ENCODE measurements around the gene GPATCH8. TPM values are rescaled to one million over a fixed set of nuclear protein-coding genes. Genes with fewer than 3 reads are reported as not detected.
"Not testable (repeated sequence)": the region's sequence is repeated elsewhere in the genome, so short reads cannot be mapped to it uniquely, and the experiment has no call there.

GPATCH8 gene
- total RNA-seq, 2 donors from 2014 or later, result 30.3 to 33.9 TPM

DNA sequence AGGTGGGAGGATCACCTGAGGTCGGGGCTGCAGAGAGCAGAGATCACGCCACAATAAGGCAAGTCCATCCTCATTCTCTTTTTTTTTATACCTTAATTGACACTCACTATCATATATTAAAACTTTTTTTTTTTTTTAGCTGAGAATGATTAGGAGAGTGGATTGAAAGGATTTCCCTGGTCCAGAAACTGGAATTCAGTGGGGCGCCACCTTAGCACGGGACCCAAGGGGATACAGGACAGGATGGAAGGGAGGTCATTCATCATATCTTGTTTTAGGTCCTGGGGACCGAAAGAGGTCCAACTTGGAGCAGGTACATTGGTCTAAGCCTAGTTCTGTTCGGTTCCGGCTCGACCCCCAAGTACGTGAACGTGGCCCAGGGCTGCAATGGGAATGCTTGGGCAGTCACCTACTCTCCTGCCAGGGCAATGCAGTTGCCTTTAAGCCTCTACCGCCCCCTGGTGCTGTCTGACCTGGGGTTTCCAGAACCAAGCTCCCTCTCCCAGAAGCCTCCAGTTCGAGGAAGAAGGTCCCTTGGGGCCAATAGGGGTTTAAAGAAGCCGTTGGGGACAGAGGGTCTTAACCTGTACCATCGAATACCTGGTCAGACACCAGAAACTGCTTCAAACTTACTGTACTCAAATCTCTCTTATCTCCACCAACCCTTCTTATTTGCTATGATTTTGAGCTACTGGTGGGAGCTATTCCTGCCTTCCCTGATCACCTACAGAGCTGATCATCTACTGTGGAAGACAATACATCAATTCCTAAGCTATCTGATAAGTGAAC is 19.9 kb upstream of the GPATCH8 start:
- H3K4me1 ChIP-seq, result no peaks in the 10 kb centered on the region
- H3K9ac ChIP-seq (ENCODE audit: low read depth in 2 of 2, low read length in 2 of 2), result no peak overlapping the region
- H3K27me3 ChIP-seq, result no peaks in the 10 kb centered on the region
- DNase-seq, result peak; percentile 67
- no peak overlapping the region for H3K27ac ChIP-seq
- H3K9me3 ChIP-seq, result no peaks in the 10 kb centered on the region
- H3K4me3 ChIP-seq, result no peak overlapping the region
- no peaks in the 10 kb centered on the region for H3K36me3 ChIP-seq
- TF ChIP-seq, protein P1, sequence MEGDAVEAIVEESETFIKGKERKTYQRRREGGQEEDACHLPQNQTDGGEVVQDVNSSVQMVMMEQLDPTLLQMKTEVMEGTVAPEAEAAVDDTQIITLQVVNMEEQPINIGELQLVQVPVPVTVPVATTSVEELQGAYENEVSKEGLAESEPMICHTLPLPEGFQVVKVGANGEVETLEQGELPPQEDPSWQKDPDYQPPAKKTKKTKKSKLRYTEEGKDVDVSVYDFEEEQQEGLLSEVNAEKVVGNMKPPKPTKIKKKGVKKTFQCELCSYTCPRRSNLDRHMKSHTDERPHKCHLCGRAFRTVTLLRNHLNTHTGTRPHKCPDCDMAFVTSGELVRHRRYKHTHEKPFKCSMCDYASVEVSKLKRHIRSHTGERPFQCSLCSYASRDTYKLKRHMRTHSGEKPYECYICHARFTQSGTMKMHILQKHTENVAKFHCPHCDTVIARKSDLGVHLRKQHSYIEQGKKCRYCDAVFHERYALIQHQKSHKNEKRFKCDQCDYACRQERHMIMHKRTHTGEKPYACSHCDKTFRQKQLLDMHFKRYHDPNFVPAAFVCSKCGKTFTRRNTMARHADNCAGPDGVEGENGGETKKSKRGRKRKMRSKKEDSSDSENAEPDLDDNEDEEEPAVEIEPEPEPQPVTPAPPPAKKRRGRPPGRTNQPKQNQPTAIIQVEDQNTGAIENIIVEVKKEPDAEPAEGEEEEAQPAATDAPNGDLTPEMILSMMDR (IDR thresholded peaks at IDR 0.05), result peak; percentile 40
- intact Hi-C loops (cut with DNase I), result no loop called here

DNA sequence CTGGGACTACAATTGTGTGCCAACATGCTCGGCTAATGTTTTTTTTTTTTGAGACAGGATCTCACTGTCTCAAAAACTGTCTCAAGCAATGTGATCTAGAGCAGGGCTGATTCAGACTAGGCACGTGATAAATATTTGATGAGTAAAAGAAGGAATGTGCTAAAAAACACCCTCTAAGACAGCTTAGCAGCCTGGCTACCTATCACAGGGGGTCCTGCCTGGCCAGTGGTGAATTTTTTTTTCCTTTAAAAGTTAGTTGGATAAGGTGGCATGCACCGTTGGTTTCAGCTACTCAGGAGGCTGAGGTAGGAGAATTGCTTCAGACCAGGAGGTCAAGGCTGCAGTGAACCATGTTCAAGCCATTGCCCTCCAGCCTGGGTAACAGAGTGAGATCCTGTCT is 14.8 kb upstream of the GPATCH8 start:
- H3K27me3 ChIP-seq, result no peaks in the 10 kb centered on the region
- TF ChIP-seq, protein P1 (IDR thresholded peaks at IDR 0.05), result no peak
- intact Hi-C loops (cut with DNase I), result loop anchor here (10.0 kb wide), 1 partner anchor 113 kb away; no protein-coding TSS in a partner anchor
- no peaks in the 10 kb centered on the region for H3K9me3 ChIP-seq
- H3K36me3 ChIP-seq, result no peaks in the 10 kb centered on the region
- H3K4me3 ChIP-seq, result no peak overlapping the region
- no peaks in the 10 kb centered on the region for H3K4me1 ChIP-seq
- no peak overlapping the region for H3K9ac ChIP-seq (ENCODE audit: low read depth in 2 of 2, low read length in 2 of 2)
- DNase-seq, result no peak
- H3K27ac ChIP-seq, result no peak overlapping the region

- not testable (repeated sequence) for DNase-seq, H3K27ac ChIP-seq
Measured at GRCh38 chr17:44511241-44512134, 8.3 kb upstream of the GPATCH8 start.

DNA sequence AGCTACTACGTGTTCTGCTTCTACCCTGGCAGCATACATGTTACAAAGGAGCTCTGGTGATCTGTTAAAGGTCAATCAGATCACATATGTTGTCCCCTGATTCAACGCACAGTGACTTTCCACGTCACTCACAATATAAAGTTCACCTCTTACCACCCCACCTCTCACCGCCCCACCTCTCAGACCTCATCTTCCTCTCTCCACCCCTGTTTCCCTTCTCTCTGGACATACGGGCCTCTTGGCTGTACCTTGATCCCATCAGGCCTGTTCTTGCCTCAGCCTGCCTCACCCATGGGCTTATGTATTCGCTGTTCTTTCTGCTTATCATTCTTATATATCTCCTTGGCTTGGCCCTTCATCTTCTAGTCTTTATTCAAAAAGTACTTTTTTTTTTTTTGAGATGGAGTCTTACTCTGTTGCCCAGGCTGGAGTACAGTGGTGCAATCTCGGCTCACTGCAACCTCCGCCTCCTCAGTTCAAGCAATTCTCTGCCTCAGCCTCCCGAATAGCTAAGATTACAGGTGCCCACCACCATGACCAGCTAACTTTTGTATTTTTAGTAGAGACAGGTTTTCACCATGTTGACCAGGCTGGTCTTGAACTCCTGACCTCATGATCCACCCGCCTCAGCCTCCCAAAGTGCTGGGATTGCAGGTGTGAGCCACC is 3.9 kb upstream of the GPATCH8 start:
- H3K4me3 ChIP-seq; H3K27me3 ChIP-seq; H3K4me1 ChIP-seq; intact Hi-C loops (cut with DNase I); H3K27ac ChIP-seq; H3K9ac ChIP-seq (ENCODE audit: low read depth in 2 of 2, low read length in 2 of 2); H3K36me3 ChIP-seq; H3K9me3 ChIP-seq; DNase-seq: not testable (repeated sequence)

More at GRCh38 chr17:44511241-44512134, 8.3 kb upstream of the GPATCH8 start:
- not testable (repeated sequence) for H3K27me3 ChIP-seq; H3K9me3 ChIP-seq; H3K4me1 ChIP-seq; H3K36me3 ChIP-seq; H3K9ac ChIP-seq (ENCODE audit: low read depth in 2 of 2, low read length in 2 of 2); H3K4me3 ChIP-seq
- intact Hi-C loops (cut with DNase I), result loop anchor here (10.0 kb wide), 1 partner anchor 107 kb away; no protein-coding TSS in a partner anchor

DNA sequence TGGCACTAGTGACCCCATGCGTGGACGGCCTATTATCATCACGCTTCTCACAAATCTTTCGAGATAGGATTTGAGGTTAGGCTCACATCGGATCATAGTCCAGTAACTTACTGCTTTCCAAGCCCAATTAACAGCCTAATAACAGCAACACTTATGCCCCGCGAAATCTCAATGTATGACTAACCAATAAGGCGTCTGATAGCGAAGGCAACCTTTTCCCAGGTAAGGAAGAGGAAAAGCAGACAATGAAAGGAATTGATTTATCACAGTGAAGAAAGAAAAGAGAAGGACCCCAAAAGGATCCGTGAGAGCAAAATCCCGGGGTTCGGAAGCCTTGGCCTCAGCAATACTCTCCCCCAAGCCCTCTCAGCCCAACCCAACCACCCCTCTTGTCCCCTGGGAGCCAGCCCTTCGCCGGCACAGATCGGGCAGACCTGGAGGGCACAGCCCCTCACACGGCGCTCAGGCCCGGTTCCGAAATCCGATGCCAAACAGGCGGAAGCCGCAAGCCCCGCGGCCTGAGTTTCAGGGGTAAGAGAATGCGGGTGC is 534 bp downstream of the GPATCH8 start:
- Histone ChIP-seq H3K27ac (peak overlapping the region; percentile 90), H3K9ac (ENCODE audit: low read depth in 2 of 2, low read length in 2 of 2) (peak overlapping the region; percentile 72 to 76), H3K4me3 (peak overlapping the region; percentile 87), H3K4me1 (peaks cover 9% of the 10 kb centered on the region), H3K36me3 (no peaks in the 10 kb centered on the region), H3K9me3 (no peaks in the 10 kb centered on the region), H3K27me3 (no peaks in the 10 kb centered on the region)
- DNase-seq, result peak; percentile 19
- intact Hi-C loops (cut with DNase I), result no loop called here
- TF ChIP-seq, protein P1 (IDR thresholded peaks at IDR 0.05), result no peak

GRCh38 chr17:44501866-44502375 is 1.3 kb downstream of the GPATCH8 start:
- Histone ChIP-seq H3K9ac (ENCODE audit: low read depth in 2 of 2, low read length in 2 of 2) (peak overlapping the region; percentile 30 to 72), H3K27ac (no peak overlapping the region), H3K4me1 (peaks cover 9% of the 10 kb centered on the region), H3K4me3 (peak overlapping the region; percentile 87), H3K9me3 (no peaks in the 10 kb centered on the region), H3K36me3 (no peaks in the 10 kb centered on the region), H3K27me3 (no peaks in the 10 kb centered on the region)
- DNase-seq, result no peak
- intact Hi-C loops (cut with DNase I), result no loop called here
- TF ChIP-seq, protein P1 (IDR thresholded peaks at IDR 0.05), result no peak
